Measurements from ENCODE around the gene ZNF576.

Gene ZNF576

GRCh38 chr19:43553656-43554055 is 42.7 kb upstream of the ZNF576 start:
- ChIA-PET CTCF (interaction anchor here (0.7 kb wide), 1 partner anchor 351 kb away, joined by 9 read pairs; no protein-coding TSS in a partner anchor), POLR2A (ENCODE audit: low non-redundant PET) (no interaction called here)
- TF ChIP-seq CTCF (conservative IDR thresholded peaks at IDR 0.05; ENCODE audit: low read depth), result no peak
- H3K27ac ChIP-seq, result no peak overlapping the region
- no peak for DNase-seq (ENCODE audit: low spot score)

- POLR2A ChIA-PET (ENCODE audit: low non-redundant PET), result no interaction called here
- CTCF ChIA-PET, result interaction anchor here (0.5 to 1.7 kb wide), 12 partner anchors 11 to 199 kb away, joined by 3 to 8 read pairs (median 4); no protein-coding TSS in a partner anchor
- DNase-seq (ENCODE audit: low spot score), result no peak
- TF ChIP-seq CTCF (conservative IDR thresholded peaks at IDR 0.05; ENCODE audit: low read depth), result no peak
- H3K27ac ChIP-seq, result no peak overlapping the region
Measured at GRCh38 chr19:43554317-43554895, 42.0 kb upstream of the ZNF576 start.

- DNase-seq (ENCODE audit: low spot score), result peak; percentile 43
- no peak overlapping the region for H3K27ac ChIP-seq
- POLR2A ChIA-PET (ENCODE audit: low non-redundant PET), result no interaction called here
- peak; percentile 69 for TF ChIP-seq CTCF (conservative IDR thresholded peaks at IDR 0.05; ENCODE audit: low read depth)
- CTCF ChIA-PET, result interaction anchor here (0.5 to 1.7 kb wide), 14 partner anchors 10 to 255 kb away, joined by 3 to 8 read pairs (median 4); no protein-coding TSS in a partner anchor
Measured at GRCh38 chr19:43555185-43555770, 41.1 kb upstream of the ZNF576 start.

GRCh38 chr19:43560687-43561086 is 35.7 kb upstream of the ZNF576 start:
- CTCF ChIA-PET, result no interaction called here
- DNase-seq (ENCODE audit: low spot score), result no peak
- POLR2A ChIA-PET (ENCODE audit: low non-redundant PET), result interaction anchor here (0.7 kb wide), 1 partner anchor 239 kb away, joined by 4 read pairs; no protein-coding TSS in a partner anchor
- no peak for TF ChIP-seq CTCF (conservative IDR thresholded peaks at IDR 0.05; ENCODE audit: low read depth)
- peak overlapping the region; percentile 31 for H3K27ac ChIP-seq

- POLR2A ChIA-PET (ENCODE audit: low non-redundant PET), result interaction anchor here (0.7 kb wide), 1 partner anchor 32 kb away, joined by 6 read pairs; no protein-coding TSS in a partner anchor
- no peak for DNase-seq (ENCODE audit: low spot score)
- CTCF ChIA-PET, result no interaction called here
- TF ChIP-seq CTCF (conservative IDR thresholded peaks at IDR 0.05; ENCODE audit: low read depth), result no peak
- H3K27ac ChIP-seq, result peak overlapping the region; percentile 31; the same call in 1 of the 2 replicates
Measured at GRCh38 chr19:43561139-43561970, 35.0 kb upstream of the ZNF576 start.

GRCh38 chr19:43562226-43562697 is 34.1 kb upstream of the ZNF576 start:
- H3K27ac ChIP-seq, result peak overlapping the region; percentile 60
- POLR2A ChIA-PET (ENCODE audit: low non-redundant PET), result no interaction called here
- CTCF ChIA-PET, result interaction anchor here (0.5 kb wide), 1 partner anchor 23 kb away, joined by 3 read pairs; no protein-coding TSS in a partner anchor
- DNase-seq (ENCODE audit: low spot score), result no peak
- no peak for TF ChIP-seq CTCF (conservative IDR thresholded peaks at IDR 0.05; ENCODE audit: low read depth)
